ENCODE results near the gene GCGR. TPM values are rescaled to one million over a fixed set of nuclear protein-coding genes. Genes with fewer than 3 reads are reported as not detected.

GCGR gene
- total RNA-seq, 4 donors from 2014 or later: not detected

DNA sequence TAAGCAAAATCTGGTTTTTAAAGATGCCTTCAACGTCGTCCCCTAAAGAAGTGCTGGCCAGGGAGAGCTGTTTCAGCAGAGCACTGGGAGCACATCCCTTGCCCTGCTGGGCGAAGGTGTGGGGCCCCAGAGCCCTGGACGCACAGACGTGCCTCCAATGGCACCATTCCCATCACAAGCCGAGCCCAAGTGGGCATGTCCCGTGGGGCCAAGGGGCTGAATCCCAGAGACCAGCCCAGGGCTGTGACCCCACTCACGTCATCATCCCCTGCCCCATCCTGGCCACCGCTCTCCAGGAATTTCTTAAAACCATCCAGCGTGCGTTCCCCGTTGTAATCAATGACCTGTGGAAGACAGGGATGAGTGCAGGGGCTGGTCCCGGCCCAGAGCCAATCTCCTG is 40.9 kb downstream of the GCGR start:
- no peaks in the 10 kb centered on the region for H3K27me3 ChIP-seq
- H3K27ac ChIP-seq: no peak overlapping the region
- no peaks in the 10 kb centered on the region for H3K9me3 ChIP-seq
- DNase-seq: no peak
- H3K36me3 ChIP-seq: no peaks in the 10 kb centered on the region
- TF ChIP-seq, protein P1, sequence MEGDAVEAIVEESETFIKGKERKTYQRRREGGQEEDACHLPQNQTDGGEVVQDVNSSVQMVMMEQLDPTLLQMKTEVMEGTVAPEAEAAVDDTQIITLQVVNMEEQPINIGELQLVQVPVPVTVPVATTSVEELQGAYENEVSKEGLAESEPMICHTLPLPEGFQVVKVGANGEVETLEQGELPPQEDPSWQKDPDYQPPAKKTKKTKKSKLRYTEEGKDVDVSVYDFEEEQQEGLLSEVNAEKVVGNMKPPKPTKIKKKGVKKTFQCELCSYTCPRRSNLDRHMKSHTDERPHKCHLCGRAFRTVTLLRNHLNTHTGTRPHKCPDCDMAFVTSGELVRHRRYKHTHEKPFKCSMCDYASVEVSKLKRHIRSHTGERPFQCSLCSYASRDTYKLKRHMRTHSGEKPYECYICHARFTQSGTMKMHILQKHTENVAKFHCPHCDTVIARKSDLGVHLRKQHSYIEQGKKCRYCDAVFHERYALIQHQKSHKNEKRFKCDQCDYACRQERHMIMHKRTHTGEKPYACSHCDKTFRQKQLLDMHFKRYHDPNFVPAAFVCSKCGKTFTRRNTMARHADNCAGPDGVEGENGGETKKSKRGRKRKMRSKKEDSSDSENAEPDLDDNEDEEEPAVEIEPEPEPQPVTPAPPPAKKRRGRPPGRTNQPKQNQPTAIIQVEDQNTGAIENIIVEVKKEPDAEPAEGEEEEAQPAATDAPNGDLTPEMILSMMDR (IDR thresholded peaks at IDR 0.05): no peak
- TF ChIP-seq POLR2A (IDR thresholded peaks at IDR 0.05): no peak
- H3K4me1 ChIP-seq: no peaks in the 10 kb centered on the region
- H3K4me3 ChIP-seq: no peak overlapping the region
- intact Hi-C loops (cut with DNase I; ENCODE audit: low total_unique reads): no loop called here

- Histone ChIP-seq H3K9me3 (no peaks in the 10 kb centered on the region), H3K27me3 (no peaks in the 10 kb centered on the region), H3K4me1 (no peaks in the 10 kb centered on the region), H3K27ac (no peak overlapping the region), H3K4me3 (no peak overlapping the region), H3K36me3 (no peaks in the 10 kb centered on the region)
- TF ChIP-seq, protein P1 (IDR thresholded peaks at IDR 0.05): no peak
- no peak for TF ChIP-seq POLR2A (IDR thresholded peaks at IDR 0.05)
- intact Hi-C loops (cut with DNase I; ENCODE audit: low total_unique reads): no loop called here
- DNase-seq: no peak
Observed at GRCh38 chr17:81845361-81845760, 41.4 kb downstream of the GCGR start.

DNA sequence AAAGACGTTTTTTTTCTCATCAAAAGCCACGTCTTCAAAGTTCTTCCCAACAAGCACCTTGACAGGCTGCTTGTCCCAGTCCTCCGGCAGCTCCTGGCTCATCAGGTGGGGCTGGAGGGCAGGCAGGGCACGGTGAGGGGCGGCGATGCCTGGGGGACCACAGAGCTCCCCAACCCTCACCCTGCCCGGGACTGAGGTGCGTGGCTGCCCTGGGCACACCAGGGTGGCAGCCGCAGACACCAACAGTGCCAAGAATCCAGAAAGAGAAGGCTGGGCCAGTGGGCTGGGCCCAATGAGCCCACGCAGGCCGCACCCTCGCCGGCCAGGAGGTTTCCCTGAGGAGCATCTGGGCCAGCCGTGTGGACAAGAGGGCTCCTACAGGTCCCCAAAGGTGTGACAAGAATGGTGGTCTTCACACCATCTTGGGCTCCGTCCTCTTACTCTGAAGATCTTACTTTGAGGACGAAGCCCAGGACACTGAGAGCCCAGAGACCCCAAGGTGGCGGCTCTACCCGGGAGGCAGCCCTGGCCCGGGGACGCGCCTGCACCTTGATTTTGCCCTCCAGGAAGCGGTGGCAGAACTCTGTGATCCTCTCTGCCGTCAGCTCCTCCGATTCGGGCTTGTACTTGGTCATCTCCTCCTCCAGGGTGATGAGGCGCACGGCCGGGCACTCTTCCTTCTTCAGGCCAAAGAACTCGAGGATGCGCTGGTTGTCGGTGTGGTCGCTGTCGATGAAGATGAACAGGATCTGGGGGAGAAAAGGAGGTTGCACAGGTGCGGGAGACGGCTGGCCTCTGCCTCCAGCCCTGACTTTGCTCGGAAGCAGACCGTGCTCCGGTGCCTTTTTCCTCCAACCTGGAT is 42.2 kb downstream of the GCGR start:
- intact Hi-C loops (cut with DNase I; ENCODE audit: low total_unique reads): no loop called here
- TF ChIP-seq, protein P1 (IDR thresholded peaks at IDR 0.05): no peak
- no peak for TF ChIP-seq POLR2A (IDR thresholded peaks at IDR 0.05)
- DNase-seq: no peak
- Histone ChIP-seq H3K4me3 (no peak overlapping the region), H3K27me3 (no peaks in the 10 kb centered on the region), H3K36me3 (no peaks in the 10 kb centered on the region), H3K27ac (no peak overlapping the region), H3K9me3 (no peaks in the 10 kb centered on the region), H3K4me1 (no peaks in the 10 kb centered on the region)

DNA sequence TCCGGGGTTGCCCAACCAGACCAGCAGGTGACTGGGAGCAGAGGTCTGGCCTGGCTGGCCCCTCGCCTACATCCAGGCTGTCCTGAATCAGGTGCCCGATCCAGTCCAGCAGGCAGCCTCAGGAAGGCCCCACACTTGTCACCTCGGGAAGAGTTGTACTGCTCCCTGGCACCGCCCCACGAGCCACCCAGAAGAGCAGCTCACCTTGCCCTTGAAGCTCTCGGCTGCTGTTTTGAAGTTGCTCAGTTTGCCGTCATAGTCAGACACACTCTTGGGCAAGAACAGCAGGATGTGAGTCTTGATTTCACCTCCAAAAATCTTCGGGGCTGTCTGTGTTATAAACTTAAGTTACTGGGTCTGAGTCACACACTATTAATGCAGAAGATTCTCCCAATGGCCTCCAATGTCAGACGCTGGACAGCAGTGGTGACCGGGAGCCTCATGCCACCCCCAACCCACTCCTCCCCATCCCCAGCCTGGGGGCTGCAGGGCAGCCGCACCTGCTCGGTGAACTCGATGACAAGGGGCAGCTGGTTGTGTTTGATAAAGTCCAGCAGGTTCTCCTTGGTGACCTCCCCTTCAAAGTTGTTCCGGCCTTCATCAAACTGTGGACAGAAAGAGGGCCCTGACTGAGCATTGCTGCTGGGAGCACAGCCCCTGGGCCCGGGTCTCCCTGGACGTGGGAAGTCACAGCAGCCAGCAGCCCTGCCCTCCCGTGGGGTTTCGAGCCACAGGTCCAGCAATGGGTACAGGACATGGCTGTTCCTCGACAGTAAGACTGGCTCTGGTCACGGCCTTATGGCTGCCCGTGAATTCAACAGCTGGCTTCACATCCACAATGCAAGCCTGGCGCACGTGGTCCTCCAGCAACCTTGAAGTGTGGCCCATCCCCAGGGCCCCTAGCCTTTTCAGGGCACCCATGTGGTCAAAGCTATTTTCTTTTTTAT is 43.1 kb downstream of the GCGR start:
- no peaks in the 10 kb centered on the region for H3K36me3 ChIP-seq

More for the DNA sequence above, 43.1 kb downstream of the GCGR start:
- Histone ChIP-seq H3K4me3 (no peak overlapping the region), H3K4me1 (no peaks in the 10 kb centered on the region), H3K9me3 (no peaks in the 10 kb centered on the region), H3K27ac (no peak overlapping the region), H3K27me3 (no peaks in the 10 kb centered on the region)
- intact Hi-C loops (cut with DNase I; ENCODE audit: low total_unique reads): no loop called here
- no peak for DNase-seq
- TF ChIP-seq, protein P1 (IDR thresholded peaks at IDR 0.05): no peak
- no peak for TF ChIP-seq POLR2A (IDR thresholded peaks at IDR 0.05)

Data from uterus (tissue), 4 donors.